Measurements from ENCODE around the gene ADGRG6. TPM values are rescaled to one million over a fixed set of nuclear protein-coding genes. Genes with fewer than 3 reads are reported as not detected.

The ADGRG6 gene
- total and polyA plus RNA-seq, 2 donors (not counting 3 experiments of a cell fraction or from before 2014, with no cell fraction given) = 99.3 to 166 TPM

- no peak overlapping the region for H2AFZ ChIP-seq (ENCODE audit: low read depth, low read length)
- H3K27ac ChIP-seq (ENCODE audit: insufficient read depth, low read depth, low read length) = no peak overlapping the region
- no peaks in the 10 kb centered on the region for H3K9me1 ChIP-seq (replicated peaks; ENCODE audit: control insufficient read depth, extremely low read depth, insufficient read depth, low read length)
- dilution Hi-C loops (cut with MboI; ENCODE audit: extremely low pct_ligation_motif_present, low sequenced_read_pairs) (no loop called here), intact Hi-C loops (cut with micrococcal nuclease) (no loop called here)
- H3K9me3 ChIP-seq (replicated peaks; ENCODE audit: control insufficient read depth, insufficient read depth, low read length) = no peaks in the 10 kb centered on the region
- H3K9ac ChIP-seq (replicated peaks; ENCODE audit: extremely low read depth, insufficient read depth, low read length) = no peak overlapping the region
- no peak for FAIRE-seq
- H3K27me3 ChIP-seq (ENCODE audit: control insufficient read depth in 2 of 2, insufficient read depth in 2 of 2, low read length in 2 of 2) = no peaks in the 10 kb centered on the region
- H3K36me3 ChIP-seq (ENCODE audit: control insufficient read depth in 2 of 2, extremely low read depth in 1 of 2, insufficient read depth in 2 of 2, low read length in 2 of 2) = peaks cover 0 to 2% of the 10 kb centered on the region in 2 experiments
- no peak for DNase-seq (ENCODE audit: low read depth, low spot score)
- H3K4me3 ChIP-seq (replicated peaks in 1 of 3; ENCODE audit: insufficient read depth in 1 of 3, low read depth in 1 of 3, low read length in 3 of 3) = no peak overlapping the region
- no TSS peak for BruUV-seq (replicated peaks)
- peaks cover 6% of the 10 kb centered on the region for H3K4me1 ChIP-seq (ENCODE audit: control insufficient read depth, extremely low read depth, insufficient read depth, low read length)
- no peak for TF ChIP-seq FOS (IDR thresholded peaks at IDR 0.05; ENCODE audit: borderline replicate concordance, insufficient read depth, low read length)
- no peak for TF ChIP-seq POLR2A (IDR thresholded peaks at IDR 0.05; ENCODE audit: low read depth, low read length)
- no peak for TF ChIP-seq GATA2 (IDR thresholded peaks at IDR 0.05; ENCODE audit: insufficient read depth, insufficient read length, low read depth, low read length)
- TF ChIP-seq MYC (IDR thresholded peaks at IDR 0.05; ENCODE audit: low read depth, low read length) = no peak
- no peak for TF ChIP-seq CTCF (IDR thresholded peaks at IDR 0.05; ENCODE audit: extremely low read depth in 1 of 2, insufficient read depth in 1 of 2, low read depth in 1 of 2, low read length in 2 of 2)
- TF ChIP-seq MAX (IDR thresholded peaks at IDR 0.05; ENCODE audit: insufficient read depth, insufficient read length) = no peak
- no peak for TF ChIP-seq EZH2 (IDR thresholded peaks at IDR 0.05; ENCODE audit: borderline replicate concordance, low read depth, low read length, severe bottlenecking)
- no peak for TF ChIP-seq JUN (IDR thresholded peaks at IDR 0.05; ENCODE audit: borderline replicate concordance, insufficient read depth, insufficient read length, low read depth)
- no peak for TF ChIP-seq POLR2AphosphoS5 (IDR thresholded peaks at IDR 0.05; ENCODE audit: insufficient read depth, low read depth, low read length)
- no peak overlapping the region for H3K4me2 ChIP-seq (ENCODE audit: insufficient read depth, low read length)
- CTCF ChIA-PET = interaction anchor here (1.6 to 1.8 kb wide), 2 partner anchors 9 to 67 kb away, joined by 5 to 9 read pairs; no protein-coding TSS in a partner anchor
- H4K20me1 ChIP-seq (replicated peaks; ENCODE audit: control insufficient read depth, extremely low read depth, insufficient read depth, low read length) = no peaks in the 10 kb centered on the region
- peaks cover 68% of the 10 kb centered on the region for H3K79me2 ChIP-seq (ENCODE audit: control insufficient read depth, insufficient read depth, low read length)
- POLR2A ChIA-PET = no interaction called here
Measured at GRCh38 chr6:142321451-142321850, 19.6 kb downstream of the ADGRG6 start.

Data from endothelial cell of umbilical vein (primary cell).